A673 (cell line): Measurements from ENCODE around the gene AP4S1.

ENCODE experiments used
- CTCF ChIP-seq: fragments of 300-800, 200-600 bp; sonication (generic); conservative IDR thresholded peaks from 2 replicates; pipeline ENCODE4 v1.5.1; 2017; ENCODE audit warnings: low read depth, mild to moderate bottlenecking, antibody characterized with exemption, low read length, moderate library complexity, mixed read lengths
- EZH2 ChIP-seq: fragments of 200-600 bp; sonication (generic); IDR thresholded peaks from 2 replicates; pipeline ENCODE4 v1.6.1; 2017; ENCODE audit warnings: borderline replicate concordance, low read depth, mild to moderate bottlenecking, mixed read lengths, antibody characterized with exemption, low read length; ENCODE audit not compliant: poor library complexity, severe bottlenecking

GRCh38 chr14:30990770-30991169, 34.7 kb upstream of the AP4S1 start:
- TF ChIP-seq EZH2 (no peak), CTCF (no peak)
